ENCODE results near the gene PNMA3. TPM values are rescaled to one million over a fixed set of nuclear protein-coding genes. Genes with fewer than 3 reads are reported as not detected.

The PNMA3 gene
- total and polyA plus RNA-seq, 2 of the 4 experiments (the other 2 are of a cell fraction) = 0.03 TPM; not detected in 1

DNA sequence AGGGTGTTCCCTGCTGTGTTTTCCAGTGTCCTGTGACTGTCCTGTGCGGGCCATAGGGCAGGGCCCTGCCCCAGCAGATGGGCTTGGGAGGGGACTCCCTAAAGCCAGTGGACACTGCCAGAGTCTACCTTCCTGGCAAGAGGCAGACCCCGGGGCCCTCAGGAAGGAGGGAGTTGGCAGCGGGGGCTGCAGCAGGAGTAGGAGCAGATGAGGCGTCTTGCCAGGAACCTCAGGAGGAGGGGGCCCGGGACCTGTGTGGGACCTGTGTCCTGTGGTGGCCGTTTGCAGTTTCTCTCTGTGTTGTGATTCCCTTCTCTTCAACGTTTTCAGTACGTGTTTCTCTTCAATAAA lies 3.8 kb downstream of the PNMA3 start:
- WGBS, 2 experiments (ENCODE audit: extremely low coverage in 2 of 2, insufficient read length in 1 of 2) = no CpG with 5 or more reads among the region's 8 CpGs
- Histone ChIP-seq H3K23ac (ENCODE audit: low read depth, low read length) (no peak overlapping the region), H3K56ac (ENCODE audit: extremely low read depth, insufficient read depth, low read length) (no peak overlapping the region), H3K79me1 (ENCODE audit: low read depth in 1 of 2, low read length in 2 of 2) (no peaks in the 10 kb centered on the region), H4K8ac (ENCODE audit: low read depth in 2 of 2, low read length in 2 of 2) (no peak overlapping the region), H3K27me3 (ENCODE audit: control insufficient read depth, insufficient read depth, low read length) (peaks cover 17% of the 10 kb centered on the region), H4K20me1 (ENCODE audit: insufficient read depth, low read length) (no peaks in the 10 kb centered on the region), H4K91ac (ENCODE audit: insufficient read depth, low read depth, low read length) (no peak overlapping the region), H3K4me2 (ENCODE audit: low read depth, low read length) (no peak overlapping the region), H4K5ac (ENCODE audit: low read depth, low read length) (no peak overlapping the region), H2AFZ (replicated peaks; ENCODE audit: low read length, poor library complexity) (no peak overlapping the region), H3K36me3 (ENCODE audit: control insufficient read depth, insufficient read depth, low read length) (no peaks in the 10 kb centered on the region), H2BK120ac (ENCODE audit: low read depth, low read length) (no peak overlapping the region), H2BK20ac (ENCODE audit: low read depth, low read length) (no peak overlapping the region), H3K4me1 (ENCODE audit: control insufficient read depth, insufficient read depth, low read length) (peaks cover 1% of the 10 kb centered on the region; the same call in 1 of the 2 replicates), H2AK9ac (replicated peaks; ENCODE audit: low read depth, low read length, poor library complexity) (no peak overlapping the region), H3K27ac (ENCODE audit: insufficient read depth, low read length) (no peak overlapping the region), H3K14ac (replicated peaks; ENCODE audit: low read depth, low read length) (no peak overlapping the region), H3K18ac (ENCODE audit: low read depth, low read length) (no peak overlapping the region), H2BK15ac (ENCODE audit: low read depth, low read length) (no peak overlapping the region), H3K4me3 (ENCODE audit: insufficient read depth, low read depth, low read length) (no peak overlapping the region), H3K4ac (ENCODE audit: low read depth, low read length) (no peak overlapping the region), H2AK5ac (ENCODE audit: low read depth, low read length) (no peak overlapping the region), H2BK5ac (ENCODE audit: low read depth, low read length, poor library complexity, severe bottlenecking) (no peak overlapping the region), H3K9me3 (ENCODE audit: control insufficient read depth, insufficient read depth, low read length) (peaks cover 4% of the 10 kb centered on the region; the same call in 1 of the 2 replicates), H3K9me1 (ENCODE audit: insufficient read depth, low read length) (no peaks in the 10 kb centered on the region), H3K9ac (ENCODE audit: low read depth, low read length) (no peak overlapping the region)
- DNase-seq (no peak), ATAC-seq (ENCODE audit: low read depth) (no peak)
- in situ Hi-C loops (cut with MboI; ENCODE audit: low sequenced_read_pairs) (no loop called here), dilution Hi-C loops (cut with HindIII; ENCODE audit: low sequenced_read_pairs, unreplicated experiment) (no loop called here), intact Hi-C loops (cut with micrococcal nuclease) (no loop called here)
- TF ChIP-seq NFE2L2 (IDR thresholded peaks at IDR 0.05; ENCODE audit: low read depth, low read length) (no peak), MAFK (IDR thresholded peaks at IDR 0.05; ENCODE audit: low read depth, low read length) (no peak), MXI1 (IDR thresholded peaks at IDR 0.05; ENCODE audit: borderline replicate concordance, low read depth, low read length) (no peak), MAZ (IDR thresholded peaks at IDR 0.05; ENCODE audit: borderline replicate concordance, low read depth, low read length) (no peak), CEBPB (IDR thresholded peaks at IDR 0.05; ENCODE audit: low read depth, low read length) (no peak), POLR2A (IDR thresholded peaks at IDR 0.05; ENCODE audit: low read depth, low read length) (no peak), RCOR1 (IDR thresholded peaks at IDR 0.05; ENCODE audit: insufficient replicate concordance, low read length) (no peak), RAD21 (IDR thresholded peaks at IDR 0.05; ENCODE audit: low read length) (no peak), RFX5 (IDR thresholded peaks at IDR 0.05; ENCODE audit: low read depth, low read length) (no peak), USF2 (IDR thresholded peaks at IDR 0.05; ENCODE audit: low read depth, low read length) (no peak), SMC3 (IDR thresholded peaks at IDR 0.05; ENCODE audit: low read depth, low read length) (no peak), CHD1 (IDR thresholded peaks at IDR 0.05; ENCODE audit: low read depth, low read length) (no peak), BHLHE40 (IDR thresholded peaks at IDR 0.05; ENCODE audit: low read depth, low read length) (no peak)
- TF ChIP-seq, protein P1, sequence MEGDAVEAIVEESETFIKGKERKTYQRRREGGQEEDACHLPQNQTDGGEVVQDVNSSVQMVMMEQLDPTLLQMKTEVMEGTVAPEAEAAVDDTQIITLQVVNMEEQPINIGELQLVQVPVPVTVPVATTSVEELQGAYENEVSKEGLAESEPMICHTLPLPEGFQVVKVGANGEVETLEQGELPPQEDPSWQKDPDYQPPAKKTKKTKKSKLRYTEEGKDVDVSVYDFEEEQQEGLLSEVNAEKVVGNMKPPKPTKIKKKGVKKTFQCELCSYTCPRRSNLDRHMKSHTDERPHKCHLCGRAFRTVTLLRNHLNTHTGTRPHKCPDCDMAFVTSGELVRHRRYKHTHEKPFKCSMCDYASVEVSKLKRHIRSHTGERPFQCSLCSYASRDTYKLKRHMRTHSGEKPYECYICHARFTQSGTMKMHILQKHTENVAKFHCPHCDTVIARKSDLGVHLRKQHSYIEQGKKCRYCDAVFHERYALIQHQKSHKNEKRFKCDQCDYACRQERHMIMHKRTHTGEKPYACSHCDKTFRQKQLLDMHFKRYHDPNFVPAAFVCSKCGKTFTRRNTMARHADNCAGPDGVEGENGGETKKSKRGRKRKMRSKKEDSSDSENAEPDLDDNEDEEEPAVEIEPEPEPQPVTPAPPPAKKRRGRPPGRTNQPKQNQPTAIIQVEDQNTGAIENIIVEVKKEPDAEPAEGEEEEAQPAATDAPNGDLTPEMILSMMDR (conservative IDR thresholded peaks at IDR 0.05; ENCODE audit: low read depth, low read length) = no peak
- TF ChIP-seq, protein P2, sequence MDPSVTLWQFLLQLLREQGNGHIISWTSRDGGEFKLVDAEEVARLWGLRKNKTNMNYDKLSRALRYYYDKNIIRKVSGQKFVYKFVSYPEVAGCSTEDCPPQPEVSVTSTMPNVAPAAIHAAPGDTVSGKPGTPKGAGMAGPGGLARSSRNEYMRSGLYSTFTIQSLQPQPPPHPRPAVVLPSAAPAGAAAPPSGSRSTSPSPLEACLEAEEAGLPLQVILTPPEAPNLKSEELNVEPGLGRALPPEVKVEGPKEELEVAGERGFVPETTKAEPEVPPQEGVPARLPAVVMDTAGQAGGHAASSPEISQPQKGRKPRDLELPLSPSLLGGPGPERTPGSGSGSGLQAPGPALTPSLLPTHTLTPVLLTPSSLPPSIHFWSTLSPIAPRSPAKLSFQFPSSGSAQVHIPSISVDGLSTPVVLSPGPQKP (IDR thresholded peaks at IDR 0.05; ENCODE audit: borderline replicate concordance, low read depth, low read length) = no peak
- POLR2A ChIA-PET (ENCODE audit: unreplicated experiment) = no interaction called here
- no TSS peak for BruUV-seq (replicated peaks)
- CTCF ChIA-PET = interaction anchor here (0.5 kb wide), 1 partner anchor 130 kb away, joined by 3 read pairs; no protein-coding TSS in a partner anchor
